ENCODE results near the gene FAM174B. TPM values are rescaled to one million over a fixed set of nuclear protein-coding genes. Genes with fewer than 3 reads are reported as not detected.

FAM174B gene
- total RNA-seq, 2 experiments from 2014 or later: 3.4 to 3.6 TPM

GRCh38 chr15:92645731-92646130, 9.8 kb downstream of the FAM174B start:
- H3K27me3 Mint-ChIP-seq: no peaks in the 10 kb centered on the region
- POLR2A ChIA-PET: no interaction called here
- CTCF ChIA-PET: no interaction called here
- no peak overlapping the region for H3K4me3 ChIP-seq (ENCODE audit: low read length)
- no peaks in the 10 kb centered on the region for H3K4me1 ChIP-seq (ENCODE audit: insufficient read depth, low read length)
- no peak for DNase-seq
- ATAC-seq (ENCODE audit: poor library complexity): no peak
- no peak overlapping the region for H3K27ac Mint-ChIP-seq
- TF ChIP-seq CTCF (IDR thresholded peaks at IDR 0.05): no peak
- H3K36me3 ChIP-seq (ENCODE audit: insufficient read depth, low read length): no peaks in the 10 kb centered on the region
- H3K27me3 ChIP-seq (ENCODE audit: control insufficient read depth in 1 of 2, insufficient read depth in 2 of 2, low read length in 2 of 2): peaks cover 0 to 3% of the 10 kb centered on the region in 2 experiments
- no peak overlapping the region for H3K27ac ChIP-seq (ENCODE audit: low read depth in 1 of 2, low read length in 2 of 2)
- no peaks in the 10 kb centered on the region for H3K9me3 ChIP-seq (ENCODE audit: control insufficient read depth in 1 of 2, insufficient read depth in 1 of 2, low read length in 2 of 2)
- no peaks in the 10 kb centered on the region for H3K36me3 Mint-ChIP-seq (ENCODE audit: low read depth)
- no peaks in the 10 kb centered on the region for H3K4me1 Mint-ChIP-seq (ENCODE audit: low read depth)
- intact Hi-C loops (cut with DNase I, micrococcal nuclease): no loop called here
- H3K9me3 Mint-ChIP-seq: peaks cover 3% of the 10 kb centered on the region
- no peak overlapping the region for H3K4me3 Mint-ChIP-seq

GRCh38 chr15:92645051-92645631, 10.4 kb downstream of the FAM174B start:
- CTCF ChIA-PET: no interaction called here
- H3K4me3 ChIP-seq (ENCODE audit: low read length): no peak overlapping the region
- H3K36me3 ChIP-seq (ENCODE audit: insufficient read depth, low read length): no peaks in the 10 kb centered on the region
- Mint-ChIP-seq H3K9me3 (peaks cover 3% of the 10 kb centered on the region), H3K4me3 (no peak overlapping the region), H3K36me3 (ENCODE audit: low read depth) (no peaks in the 10 kb centered on the region), H3K27ac (no peak overlapping the region), H3K27me3 (no peaks in the 10 kb centered on the region), H3K4me1 (ENCODE audit: low read depth) (no peaks in the 10 kb centered on the region)
- intact Hi-C loops (cut with DNase I, micrococcal nuclease): no loop called here
- no peak for TF ChIP-seq CTCF (IDR thresholded peaks at IDR 0.05)
- DNase-seq (no peak), ATAC-seq (ENCODE audit: poor library complexity) (no peak)
- no peaks in the 10 kb centered on the region for H3K4me1 ChIP-seq (ENCODE audit: insufficient read depth, low read length)
- H3K27ac ChIP-seq (ENCODE audit: low read depth in 1 of 2, low read length in 2 of 2): no peak overlapping the region
- POLR2A ChIA-PET: no interaction called here
- H3K9me3 ChIP-seq (ENCODE audit: control insufficient read depth in 1 of 2, insufficient read depth in 1 of 2, low read length in 2 of 2): no peaks in the 10 kb centered on the region
- peaks cover 0 to 3% of the 10 kb centered on the region in 2 experiments for H3K27me3 ChIP-seq (ENCODE audit: control insufficient read depth in 1 of 2, insufficient read depth in 2 of 2, low read length in 2 of 2)

- Mint-ChIP-seq H3K9me3 (peaks cover 9% of the 10 kb centered on the region), H3K27ac (no peak overlapping the region), H3K36me3 (ENCODE audit: low read depth) (peaks cover 5% of the 10 kb centered on the region), H3K4me1 (ENCODE audit: low read depth) (no peaks in the 10 kb centered on the region), H3K4me3 (no peak overlapping the region), H3K27me3 (no peaks in the 10 kb centered on the region)
- H3K9me3 ChIP-seq (ENCODE audit: control insufficient read depth in 1 of 2, insufficient read depth in 1 of 2, low read length in 2 of 2): no peaks in the 10 kb centered on the region
- intact Hi-C loops (cut with DNase I, micrococcal nuclease): no loop called here
- H3K27ac ChIP-seq (ENCODE audit: low read depth in 1 of 2, low read length in 2 of 2): no peak overlapping the region
- TF ChIP-seq CTCF (IDR thresholded peaks at IDR 0.05): no peak
- H3K36me3 ChIP-seq (ENCODE audit: insufficient read depth, low read length): no peaks in the 10 kb centered on the region
- H3K4me3 ChIP-seq (ENCODE audit: low read length): no peak overlapping the region
- DNase-seq: no peak
- H3K4me1 ChIP-seq (ENCODE audit: insufficient read depth, low read length): no peaks in the 10 kb centered on the region
- POLR2A ChIA-PET: no interaction called here
- H3K27me3 ChIP-seq (ENCODE audit: control insufficient read depth in 1 of 2, insufficient read depth in 2 of 2, low read length in 2 of 2): peaks cover 0 to 3% of the 10 kb centered on the region in 2 experiments
- ATAC-seq (ENCODE audit: poor library complexity): no peak
- CTCF ChIA-PET: no interaction called here
Measured at GRCh38 chr15:92643849-92644815, 11.4 kb downstream of the FAM174B start.

Measured in CD4-positive, alpha-beta T cell (primary cell).